ENCODE measurements around the gene RASGEF1C.
"Not testable (repeated sequence)": the region's sequence is repeated elsewhere in the genome, so short reads cannot be mapped to it uniquely, and the experiment has no call there.

Gene RASGEF1C

DNA sequence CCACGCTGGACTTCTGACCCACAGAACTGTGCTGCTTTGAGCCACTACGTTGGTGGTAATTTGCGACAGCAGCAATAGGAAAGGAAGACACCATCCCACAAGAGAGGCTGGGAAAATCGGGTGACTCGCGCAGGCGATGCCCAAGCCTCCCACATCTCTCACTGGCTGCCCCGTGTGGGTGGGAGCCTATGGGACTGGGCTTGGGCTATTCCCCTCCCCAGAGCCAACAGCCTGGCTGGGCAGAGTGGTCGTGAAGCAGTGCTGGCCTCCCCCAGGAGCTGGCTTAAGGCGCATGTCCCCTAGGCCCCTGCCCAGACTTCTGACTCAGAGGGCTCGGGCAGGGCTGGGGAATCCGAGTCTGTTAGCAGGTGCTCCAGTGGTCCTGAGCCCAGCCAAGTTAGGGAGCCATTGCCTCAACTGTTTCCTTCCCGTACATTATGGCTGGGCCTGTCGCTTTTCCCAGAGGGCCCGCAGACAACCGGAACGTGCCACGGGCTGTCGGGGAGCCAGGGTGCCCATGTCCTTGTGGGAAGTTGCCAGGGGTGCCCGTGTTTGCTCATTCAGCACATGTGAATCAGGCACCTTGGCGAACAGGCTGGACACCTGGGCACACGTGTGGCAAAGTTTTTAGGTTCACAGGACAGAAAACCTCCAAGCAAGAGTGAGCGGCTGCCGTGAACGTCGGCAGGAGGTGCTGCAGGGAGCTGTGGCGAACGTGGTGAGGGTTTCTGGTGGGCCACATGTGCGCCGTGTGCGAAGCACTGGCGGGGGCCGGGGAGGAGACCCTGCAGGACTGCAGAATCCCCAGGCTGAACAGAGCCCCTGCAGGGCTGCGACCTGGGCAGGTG is 7.0 kb upstream of the RASGEF1C start:
- no peaks in the 10 kb centered on the region for H3K36me3 Mint-ChIP-seq (ENCODE audit: low read depth)
- H3K27ac Mint-ChIP-seq, result no peak overlapping the region
- H3K27me3 Mint-ChIP-seq (ENCODE audit: low read depth), result no peaks in the 10 kb centered on the region
- no peak overlapping the region for H3K4me3 Mint-ChIP-seq
- no peaks in the 10 kb centered on the region for H3K4me1 Mint-ChIP-seq (ENCODE audit: low read depth)
- H3K9me3 Mint-ChIP-seq, result peaks cover 40% of the 10 kb centered on the region

DNA sequence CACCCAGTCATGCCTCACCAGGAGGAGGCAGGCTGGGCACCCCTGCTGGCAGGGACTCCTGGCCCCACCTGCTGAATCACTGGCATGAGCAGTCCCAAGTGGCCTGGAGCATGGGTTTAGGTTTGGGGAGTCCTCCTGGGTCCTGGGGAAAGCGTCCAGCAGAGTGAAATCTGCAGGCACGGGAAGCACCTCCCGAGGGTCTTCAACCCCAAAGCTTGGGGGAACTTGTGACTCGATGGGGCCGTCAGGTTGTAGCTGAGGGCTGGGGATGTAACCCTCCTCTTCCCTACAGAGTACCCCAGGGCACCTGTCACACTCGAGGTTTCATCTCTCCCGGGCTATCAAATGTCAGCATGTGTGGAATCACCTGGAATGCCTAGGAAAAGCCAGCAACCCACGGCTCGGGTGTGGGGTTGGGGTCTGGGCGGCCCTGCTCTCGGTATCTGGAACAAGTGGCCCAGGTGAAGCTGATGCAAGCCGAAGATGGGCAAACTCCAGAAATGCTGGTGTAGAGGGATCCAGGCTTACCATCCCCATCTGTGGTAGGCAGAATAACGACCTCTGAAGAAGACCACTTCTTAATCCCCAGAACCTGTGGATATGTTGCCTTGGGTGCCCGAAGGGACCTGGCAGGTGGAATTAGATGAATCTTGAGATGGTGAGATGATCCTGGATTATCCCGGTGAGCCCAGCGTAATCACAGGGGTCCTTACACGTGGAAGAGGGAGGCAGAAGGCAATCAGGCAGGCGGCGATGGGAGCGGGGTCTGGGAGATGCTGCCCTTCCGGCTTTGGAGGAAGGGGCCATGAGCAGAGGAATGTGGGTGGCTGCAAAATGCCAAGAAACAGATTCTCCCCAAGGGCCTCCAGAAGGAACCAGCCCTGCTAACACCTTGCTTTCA is 6.1 kb upstream of the RASGEF1C start:
- Mint-ChIP-seq H3K4me1 (ENCODE audit: low read depth) (no peaks in the 10 kb centered on the region), H3K27me3 (ENCODE audit: low read depth) (no peaks in the 10 kb centered on the region), H3K27ac (no peak overlapping the region), H3K4me3 (no peak overlapping the region), H3K9me3 (peaks cover 35% of the 10 kb centered on the region), H3K36me3 (ENCODE audit: low read depth) (no peaks in the 10 kb centered on the region)

DNA sequence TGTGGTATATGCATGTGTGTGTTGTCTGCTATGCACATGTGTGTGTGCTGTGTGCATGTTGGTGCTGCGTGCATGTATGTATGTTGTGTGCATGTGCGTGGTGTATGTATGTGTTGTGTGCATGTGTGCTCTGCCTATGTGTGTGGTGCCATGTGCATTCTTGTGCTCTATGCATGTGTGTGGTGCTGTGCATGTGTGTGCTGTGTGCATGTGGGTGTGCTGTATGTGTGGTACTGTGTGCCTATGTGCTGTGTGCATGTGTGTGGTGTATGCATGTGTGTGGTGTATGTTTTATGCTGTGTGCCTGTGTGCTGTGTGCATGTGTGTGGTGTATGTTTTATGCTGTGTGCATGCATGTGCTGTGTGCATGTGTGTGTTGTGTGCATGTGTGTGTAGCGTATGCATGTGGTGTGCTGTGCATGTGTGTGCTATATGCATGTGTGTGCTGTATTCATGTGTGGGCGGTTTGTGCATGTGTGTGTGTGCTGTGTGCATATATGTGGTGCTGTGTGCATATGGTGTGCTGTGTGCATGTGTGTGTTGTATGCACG is 4.7 kb upstream of the RASGEF1C start:
- H3K36me3 Mint-ChIP-seq (ENCODE audit: low read depth), result no peaks in the 10 kb centered on the region

DNA sequence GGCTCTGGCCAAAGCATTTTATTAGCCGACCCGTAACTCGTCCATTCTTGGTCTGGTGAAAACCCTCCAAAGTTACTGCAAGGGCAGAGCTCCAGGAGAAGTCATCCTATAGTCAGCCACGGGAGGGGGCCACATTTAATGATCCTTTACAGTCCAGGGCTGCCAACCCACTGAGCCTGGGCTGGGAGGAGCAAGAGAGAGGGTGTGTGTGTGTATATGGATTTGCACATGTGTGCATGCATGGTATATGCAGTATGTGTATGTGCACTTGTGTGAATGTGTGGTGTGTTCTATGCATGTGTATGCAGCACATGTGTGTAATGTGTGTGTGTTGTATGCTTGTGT is 4.2 kb upstream of the RASGEF1C start:
- H3K4me3 Mint-ChIP-seq, result no peak overlapping the region
- peaks cover 3% of the 10 kb centered on the region for H3K4me1 Mint-ChIP-seq (ENCODE audit: low read depth)
- no peak overlapping the region for H3K27ac Mint-ChIP-seq
- no peaks in the 10 kb centered on the region for H3K36me3 Mint-ChIP-seq (ENCODE audit: low read depth)
- H3K27me3 Mint-ChIP-seq (ENCODE audit: low read depth), result peaks cover 9% of the 10 kb centered on the region
- peaks cover 17% of the 10 kb centered on the region for H3K9me3 Mint-ChIP-seq

More for the DNA sequence above, 4.7 kb upstream of the RASGEF1C start:
- Mint-ChIP-seq H3K4me1 (ENCODE audit: low read depth) (no peaks in the 10 kb centered on the region), H3K9me3 (peaks cover 22% of the 10 kb centered on the region), H3K27ac (no peak overlapping the region), H3K4me3 (no peak overlapping the region), H3K27me3 (ENCODE audit: low read depth) (peaks cover 5% of the 10 kb centered on the region)

DNA sequence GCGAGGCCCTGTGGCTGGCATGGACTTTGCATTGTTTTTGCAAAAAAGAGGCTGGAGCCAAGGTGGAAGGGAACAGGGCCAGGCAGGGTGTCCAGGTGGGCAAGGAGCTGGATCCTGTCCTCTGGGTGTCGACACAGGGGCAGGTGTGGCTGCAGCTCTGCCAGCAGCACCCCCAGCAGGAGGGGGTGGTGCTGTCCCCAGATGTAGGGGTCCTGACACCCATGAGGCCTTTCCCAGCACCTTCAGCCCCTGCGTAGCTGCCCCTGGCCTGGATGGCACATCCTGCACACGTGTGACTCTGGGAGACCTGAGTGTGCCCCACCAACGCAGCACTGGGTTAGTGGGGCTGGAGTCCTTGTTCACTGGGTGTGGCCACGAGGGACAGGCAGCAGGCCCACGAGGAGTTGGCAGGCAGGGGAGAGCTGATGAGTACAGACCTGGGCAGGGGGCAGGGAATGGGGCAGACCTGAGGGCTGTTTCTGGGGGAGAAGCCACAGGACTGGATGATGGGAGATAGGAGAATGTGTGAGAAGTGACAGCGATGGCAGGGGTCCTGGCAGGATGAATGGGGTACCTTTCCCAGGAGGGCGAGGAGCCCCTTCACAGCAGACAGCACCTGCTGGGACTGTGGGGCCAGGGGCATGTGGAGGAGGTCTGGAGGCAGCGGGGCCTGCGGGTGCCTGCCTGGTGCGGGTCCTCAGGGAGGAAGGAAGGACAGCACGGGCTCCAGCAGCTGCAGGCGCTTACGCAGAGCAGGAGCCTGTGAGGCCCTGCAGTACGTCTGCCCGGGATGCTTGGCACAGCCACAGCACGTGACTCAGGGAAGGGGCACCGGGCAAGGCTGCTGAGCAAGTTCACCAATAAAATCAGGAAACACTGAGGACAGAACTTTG is 3.6 kb upstream of the RASGEF1C start:
- Mint-ChIP-seq H3K27ac (no peak overlapping the region), H3K36me3 (ENCODE audit: low read depth) (no peaks in the 10 kb centered on the region), H3K27me3 (ENCODE audit: low read depth) (peaks cover 15% of the 10 kb centered on the region), H3K4me3 (no peak overlapping the region), H3K4me1 (ENCODE audit: low read depth) (peaks cover 4% of the 10 kb centered on the region), H3K9me3 (peaks cover 13% of the 10 kb centered on the region)

DNA sequence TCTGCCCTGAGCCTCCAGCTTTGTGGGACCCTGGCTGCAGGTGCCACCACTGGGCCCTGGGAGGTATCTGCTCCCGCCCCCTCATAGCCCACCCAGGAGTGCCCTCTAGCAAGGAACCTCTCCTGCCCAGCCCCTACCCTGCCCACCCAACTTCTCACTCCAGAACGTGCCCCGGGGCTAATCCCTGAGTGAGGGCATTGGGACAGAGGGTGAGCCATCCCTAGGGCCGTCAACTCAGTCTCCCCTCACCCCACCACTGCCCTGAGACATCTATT is 2.7 kb upstream of the RASGEF1C start:
- Mint-ChIP-seq H3K27ac (no peak overlapping the region), H3K4me1 (ENCODE audit: low read depth) (peaks cover 4% of the 10 kb centered on the region), H3K27me3 (ENCODE audit: low read depth) (peaks cover 20% of the 10 kb centered on the region), H3K4me3 (no peak overlapping the region), H3K36me3 (ENCODE audit: low read depth) (no peaks in the 10 kb centered on the region), H3K9me3 (peaks cover 13% of the 10 kb centered on the region)

DNA sequence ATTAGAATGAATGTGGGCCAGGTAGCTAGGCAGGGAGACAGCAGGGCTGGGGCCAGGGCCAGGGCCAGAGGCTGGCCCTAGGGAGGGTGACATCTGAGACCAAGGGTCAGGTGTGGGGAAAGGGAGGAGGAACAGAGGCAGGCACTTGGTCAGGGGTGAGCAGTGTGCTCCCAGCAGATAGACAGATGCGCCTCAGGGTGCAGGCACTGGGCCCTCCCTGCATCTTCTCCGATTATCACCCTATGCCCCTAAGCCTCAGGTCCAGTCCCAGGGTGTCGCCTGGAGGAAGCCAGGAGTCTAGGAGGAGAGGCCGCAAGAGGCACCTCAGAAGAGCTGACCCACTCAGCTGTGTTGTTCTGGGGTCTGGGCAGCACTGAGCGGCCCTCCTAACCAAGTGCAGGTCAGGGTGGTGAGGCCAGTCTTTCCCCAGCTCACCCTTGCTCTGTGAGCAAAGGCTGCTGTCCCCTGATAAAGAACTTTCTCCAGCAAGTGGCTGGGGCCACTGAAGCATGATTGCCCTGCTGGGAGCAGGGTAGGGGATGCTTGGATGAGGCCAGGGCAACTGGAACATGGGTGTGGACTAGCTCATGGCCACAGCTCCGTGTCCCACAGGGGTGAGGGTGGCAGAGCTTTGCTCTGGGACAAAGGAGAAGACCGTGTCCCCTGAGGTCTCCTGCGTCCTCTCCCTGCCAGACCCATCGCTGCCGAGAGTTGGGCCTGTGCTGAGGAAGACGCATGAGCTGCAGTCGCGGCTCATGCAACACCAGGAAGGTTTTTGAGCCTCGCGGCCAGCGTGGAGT is 2.1 kb upstream of the RASGEF1C start:
- H3K4me3 Mint-ChIP-seq, result no peak overlapping the region
- peaks cover 4% of the 10 kb centered on the region for H3K4me1 Mint-ChIP-seq (ENCODE audit: low read depth)
- peaks cover 24% of the 10 kb centered on the region for H3K27me3 Mint-ChIP-seq (ENCODE audit: low read depth)
- no peaks in the 10 kb centered on the region for H3K36me3 Mint-ChIP-seq (ENCODE audit: low read depth)
- peaks cover 13% of the 10 kb centered on the region for H3K9me3 Mint-ChIP-seq
- H3K27ac Mint-ChIP-seq, result no peak overlapping the region

DNA sequence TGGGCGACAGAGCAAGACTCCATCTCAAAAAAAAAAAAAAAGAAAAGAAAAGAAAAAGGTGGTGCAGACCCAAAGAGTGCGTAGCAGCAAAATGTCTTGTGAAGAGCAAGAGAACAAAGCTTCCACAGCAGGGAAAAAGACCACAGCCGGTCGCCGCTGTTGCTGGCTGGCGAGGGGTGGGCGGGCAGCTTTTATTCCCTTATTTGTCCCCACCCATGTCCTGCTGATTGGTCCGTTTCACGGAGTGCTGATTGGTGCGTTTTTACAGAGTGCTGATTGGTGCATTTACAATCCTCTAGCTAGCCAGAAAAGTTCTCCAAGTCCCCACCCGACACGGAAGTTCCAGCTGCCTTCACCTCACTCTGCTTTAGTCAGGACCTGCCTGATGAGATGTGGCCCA is 1.1 kb upstream of the RASGEF1C start:
- peaks cover 27% of the 10 kb centered on the region for H3K27me3 Mint-ChIP-seq (ENCODE audit: low read depth)
- not testable (repeated sequence) for H3K4me1 Mint-ChIP-seq (ENCODE audit: low read depth); H3K9me3 Mint-ChIP-seq; H3K4me3 Mint-ChIP-seq; H3K27ac Mint-ChIP-seq; H3K36me3 Mint-ChIP-seq (ENCODE audit: low read depth)

DNA sequence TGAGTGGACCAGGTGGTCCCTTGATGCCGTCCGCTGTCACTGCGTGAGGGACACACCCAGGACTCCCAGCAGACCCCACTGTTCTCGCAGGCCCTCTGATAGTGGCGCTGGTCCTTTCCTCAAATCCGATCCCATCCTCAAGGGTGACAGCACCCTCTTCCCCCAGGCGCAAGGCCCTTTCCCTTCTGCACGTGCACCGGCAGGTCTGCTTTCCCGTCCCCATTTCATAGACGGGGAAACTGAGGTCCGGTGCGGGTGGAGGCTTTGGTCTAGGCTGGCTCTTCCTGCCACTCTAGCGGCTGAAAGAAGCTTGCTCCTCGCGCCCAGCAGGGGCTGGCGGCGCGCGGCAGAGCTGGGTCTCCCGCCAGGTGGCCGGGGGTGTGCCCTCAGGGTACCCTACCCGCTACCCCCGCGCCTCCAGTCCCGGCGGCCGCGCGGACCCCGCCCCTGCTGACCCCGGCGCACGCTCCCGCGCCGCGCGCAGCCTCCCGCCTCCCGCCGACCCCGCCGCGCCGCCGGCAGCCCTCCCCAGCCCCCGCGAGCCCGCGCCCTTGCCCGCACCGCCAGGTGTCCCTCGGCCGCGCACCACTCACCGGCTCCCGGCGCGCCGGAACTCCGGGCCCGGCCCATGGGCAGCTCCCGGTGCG is 453 bp downstream of the RASGEF1C start:
- Mint-ChIP-seq H3K27ac (no peak overlapping the region), H3K36me3 (ENCODE audit: low read depth) (no peaks in the 10 kb centered on the region), H3K4me3 (no peak overlapping the region), H3K27me3 (ENCODE audit: low read depth) (peaks cover 27% of the 10 kb centered on the region), H3K4me1 (ENCODE audit: low read depth) (peaks cover 4% of the 10 kb centered on the region), H3K9me3 (no peaks in the 10 kb centered on the region)

DNA sequence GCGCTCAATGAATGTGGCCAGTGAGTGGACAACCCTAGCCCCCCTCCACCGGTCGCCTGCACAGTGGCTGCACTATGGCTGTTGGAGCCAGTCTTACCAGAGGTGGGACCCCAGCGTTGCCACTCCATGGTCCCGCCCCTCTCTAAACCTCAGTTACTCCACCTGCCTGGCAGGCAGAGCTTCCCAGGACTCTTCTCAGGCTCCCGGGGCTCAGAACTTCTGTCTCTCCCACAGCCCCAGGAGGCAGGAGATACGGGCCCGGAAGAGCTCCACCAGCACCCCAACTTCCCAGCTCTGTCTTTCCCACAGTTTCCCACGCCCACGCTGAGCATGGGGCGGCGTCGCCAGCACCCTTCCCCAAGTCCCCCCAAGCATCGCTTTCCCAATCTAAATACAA is 975 bp downstream of the RASGEF1C start:
- Mint-ChIP-seq H3K27ac (no peak overlapping the region), H3K9me3 (no peaks in the 10 kb centered on the region), H3K4me3 (no peak overlapping the region), H3K27me3 (ENCODE audit: low read depth) (peaks cover 27% of the 10 kb centered on the region), H3K4me1 (ENCODE audit: low read depth) (peaks cover 4% of the 10 kb centered on the region), H3K36me3 (ENCODE audit: low read depth) (no peaks in the 10 kb centered on the region)

DNA sequence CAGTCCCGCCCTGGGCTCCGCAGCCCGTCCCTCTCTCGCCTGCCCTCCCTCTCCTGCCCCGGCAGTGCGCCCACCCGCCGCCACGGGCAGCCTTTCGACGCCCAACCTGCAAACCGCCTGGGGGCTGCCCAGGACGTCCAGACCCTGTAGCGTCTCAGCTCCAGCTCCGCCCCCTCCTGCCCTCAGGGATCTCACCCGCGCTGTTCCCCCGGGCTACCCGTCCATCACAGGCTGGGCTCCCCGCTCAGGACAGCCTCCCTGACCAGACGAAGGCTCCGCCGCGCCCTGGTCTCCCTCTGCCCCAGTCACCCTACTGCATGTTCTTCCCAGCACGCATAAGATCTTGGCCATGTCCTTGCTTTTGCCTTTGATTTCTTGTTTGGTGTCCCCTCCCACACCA is 1.4 kb downstream of the RASGEF1C start:
- H3K4me3 Mint-ChIP-seq, result no peak overlapping the region
- no peaks in the 10 kb centered on the region for H3K36me3 Mint-ChIP-seq (ENCODE audit: low read depth)
- peaks cover 27% of the 10 kb centered on the region for H3K27me3 Mint-ChIP-seq (ENCODE audit: low read depth)
- no peak overlapping the region for H3K27ac Mint-ChIP-seq
- no peaks in the 10 kb centered on the region for H3K9me3 Mint-ChIP-seq
- H3K4me1 Mint-ChIP-seq (ENCODE audit: low read depth), result peaks cover 4% of the 10 kb centered on the region

DNA sequence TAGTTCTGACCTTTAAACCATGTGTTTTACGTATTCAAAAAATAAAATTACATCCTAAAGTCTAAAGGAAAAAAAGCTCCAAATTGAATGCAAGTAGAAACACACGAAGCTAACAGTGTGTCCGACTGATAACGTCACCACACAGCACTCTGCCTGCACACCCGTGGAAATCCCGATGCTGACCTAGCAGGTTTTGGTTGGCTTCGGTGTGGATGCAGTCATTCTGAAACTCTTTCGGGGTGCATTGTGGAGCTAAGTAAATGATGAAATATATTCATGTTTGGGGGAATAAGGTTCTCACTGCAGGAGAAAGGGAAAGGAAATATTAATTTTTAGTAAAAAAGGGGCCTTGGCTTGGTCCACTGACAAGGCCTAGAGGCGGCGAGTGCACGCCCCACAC is 2.0 kb downstream of the RASGEF1C start:
- H3K27me3 Mint-ChIP-seq (ENCODE audit: low read depth), result peaks cover 27% of the 10 kb centered on the region
- H3K27ac Mint-ChIP-seq, result no peak overlapping the region
- peaks cover 4% of the 10 kb centered on the region for H3K4me1 Mint-ChIP-seq (ENCODE audit: low read depth)
- no peak overlapping the region for H3K4me3 Mint-ChIP-seq
- no peaks in the 10 kb centered on the region for H3K36me3 Mint-ChIP-seq (ENCODE audit: low read depth)
- H3K9me3 Mint-ChIP-seq, result no peaks in the 10 kb centered on the region

DNA sequence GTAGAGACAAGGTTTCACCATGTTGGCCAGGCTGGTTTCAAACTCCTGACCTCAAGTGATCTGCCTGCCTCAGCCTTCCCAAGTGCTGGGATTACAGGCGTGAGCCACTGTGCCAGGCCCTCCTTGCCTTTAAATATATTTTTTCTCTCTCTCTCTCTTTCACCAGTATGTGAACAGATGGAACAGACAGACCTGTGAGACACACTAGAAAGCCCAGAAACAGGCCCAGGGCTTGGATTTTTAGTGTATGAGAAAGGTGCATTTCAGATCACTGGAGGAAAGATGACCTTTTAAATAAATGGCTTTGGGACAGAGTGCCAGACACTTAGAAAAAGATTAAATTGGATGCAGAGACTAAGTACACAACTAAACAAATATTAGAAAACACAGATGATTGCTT is 3.1 kb downstream of the RASGEF1C start:
- Mint-ChIP-seq H3K9me3 (no peaks in the 10 kb centered on the region), H3K36me3 (ENCODE audit: low read depth) (no peaks in the 10 kb centered on the region), H3K4me1 (ENCODE audit: low read depth) (peaks cover 4% of the 10 kb centered on the region), H3K27me3 (ENCODE audit: low read depth) (peaks cover 27% of the 10 kb centered on the region), H3K4me3 (no peak overlapping the region), H3K27ac (no peak overlapping the region)
